GM12891 (cell line): ENCODE data around the gene PXDN.

Source experiments
- PAX5 ChIP-seq: IDR thresholded peaks from 2 replicates; pipeline ENCODE4 v1.6.1; 2011; ENCODE audit warnings: low read length, moderate library complexity, mild to moderate bottlenecking; ENCODE audit not compliant: insufficient read depth, severe bottlenecking
- POLR2A ChIP-seq: IDR thresholded peaks from 2 replicates; pipeline ENCODE4 v1.6.1; 2011; ENCODE audit warnings: low read depth, low read length, control low read depth
- POLR2AphosphoS5 ChIP-seq: IDR thresholded peaks from 2 replicates; pipeline ENCODE4 v1.6.1; 2011; ENCODE audit warnings: low read depth, low read length, control low read depth
- POU2F2 ChIP-seq: IDR thresholded peaks from 2 replicates; pipeline ENCODE4 v1.6.1; 2011; ENCODE audit warnings: low read depth, mild to moderate bottlenecking, control low read depth, low read length, moderate library complexity
- SPI1 ChIP-seq: IDR thresholded peaks from 2 replicates; pipeline ENCODE4 v1.6.1; 2011; ENCODE audit warnings: low read depth, low read length, control low read depth
- TAF1 ChIP-seq: IDR thresholded peaks from 2 replicates; pipeline ENCODE4 v1.6.1; 2011; ENCODE audit warnings: low read depth, low read length, control low read depth

- TF ChIP-seq POLR2A: no peak
- no peak for TF ChIP-seq POLR2AphosphoS5
- TF ChIP-seq POU2F2: no peak
- TF ChIP-seq SPI1: no peak
- no peak for TF ChIP-seq TAF1
- no peak for TF ChIP-seq PAX5
Measured at GRCh38 chr2:1665761-1666505, 78.4 kb downstream of the PXDN start.
